Measurements from ENCODE around the gene STRN3.

STRN3 gene

GRCh38 chr14:30995689-30996088 lies 30.5 kb downstream of the STRN3 start:
- H3K4me2 ChIP-seq (ENCODE audit: low read length): no peak overlapping the region

GRCh38 chr14:30994681-30995620 lies 31.2 kb downstream of the STRN3 start:
- Histone ChIP-seq H3K9me3 (ENCODE audit: low read length) (peaks cover 18% of the 10 kb centered on the region), H3K27ac (ENCODE audit: low read depth, low read length, poor library complexity, severe bottlenecking) (no peak overlapping the region), H3K9me2 (ENCODE audit: low read depth, low read length) (no peaks in the 10 kb centered on the region), H2AFZ (ENCODE audit: low read length) (no peak overlapping the region), H3K36me3 (ENCODE audit: insufficient read depth, low read length) (peaks cover 35% of the 10 kb centered on the region), H3K4me2 (ENCODE audit: low read length) (no peak overlapping the region), H3K4me3 (ENCODE audit: low read depth, low read length, poor library complexity, severe bottlenecking) (no peak overlapping the region), H3K27me3 (ENCODE audit: insufficient read depth, low read length) (no peaks in the 10 kb centered on the region), H3K9ac (ENCODE audit: low read length) (no peak overlapping the region), H3F3A (ENCODE audit: insufficient read depth, low read length) (no peaks in the 10 kb centered on the region), H3K4me1 (ENCODE audit: insufficient read depth, low read length, severe bottlenecking) (peaks cover 16% of the 10 kb centered on the region), H3K79me2 (ENCODE audit: insufficient read depth, low read length) (peaks cover 86% of the 10 kb centered on the region), H4K20me1 (ENCODE audit: insufficient read depth, low read length) (no peaks in the 10 kb centered on the region; the same call in 1 of the 2 replicates)
- no peak for TF ChIP-seq EZH2 (IDR thresholded peaks at IDR 0.05; ENCODE audit: borderline replicate concordance, low read length)

More at GRCh38 chr14:30995689-30996088, 30.5 kb downstream of the STRN3 start:
- H3K4me3 ChIP-seq (ENCODE audit: low read depth, low read length, poor library complexity, severe bottlenecking): no peak overlapping the region
- H3K79me2 ChIP-seq (ENCODE audit: insufficient read depth, low read length): peaks cover 91% of the 10 kb centered on the region
- H3F3A ChIP-seq (ENCODE audit: insufficient read depth, low read length): no peaks in the 10 kb centered on the region
- H3K27me3 ChIP-seq (ENCODE audit: insufficient read depth, low read length): no peaks in the 10 kb centered on the region
- no peak overlapping the region for H3K27ac ChIP-seq (ENCODE audit: low read depth, low read length, poor library complexity, severe bottlenecking)
- H3K36me3 ChIP-seq (ENCODE audit: insufficient read depth, low read length): peaks cover 40% of the 10 kb centered on the region
- H3K9ac ChIP-seq (ENCODE audit: low read length): no peak overlapping the region
- peaks cover 20% of the 10 kb centered on the region for H3K9me3 ChIP-seq (ENCODE audit: low read length)
- no peak overlapping the region for H2AFZ ChIP-seq (ENCODE audit: low read length)
- TF ChIP-seq CTCF (IDR thresholded peaks at IDR 0.05; ENCODE audit: low read length) (no peak), EZH2 (IDR thresholded peaks at IDR 0.05; ENCODE audit: borderline replicate concordance, low read length) (no peak)
- peaks cover 16% of the 10 kb centered on the region for H3K4me1 ChIP-seq (ENCODE audit: insufficient read depth, low read length, severe bottlenecking)
- no peaks in the 10 kb centered on the region; the same call in 1 of the 2 replicates for H4K20me1 ChIP-seq (ENCODE audit: insufficient read depth, low read length)
- H3K9me2 ChIP-seq (ENCODE audit: low read depth, low read length): no peaks in the 10 kb centered on the region

- H3F3A ChIP-seq (ENCODE audit: insufficient read depth, low read length): no peaks in the 10 kb centered on the region
- peaks cover 79% of the 10 kb centered on the region for H3K79me2 ChIP-seq (ENCODE audit: insufficient read depth, low read length)
- H3K36me3 ChIP-seq (ENCODE audit: insufficient read depth, low read length): peaks cover 16% of the 10 kb centered on the region
- H3K4me1 ChIP-seq (ENCODE audit: insufficient read depth, low read length, severe bottlenecking): peaks cover 16% of the 10 kb centered on the region
- H3K27me3 ChIP-seq (ENCODE audit: insufficient read depth, low read length): no peaks in the 10 kb centered on the region
- no peak overlapping the region for H3K27ac ChIP-seq (ENCODE audit: low read depth, low read length, poor library complexity, severe bottlenecking)
- H2AFZ ChIP-seq (ENCODE audit: low read length): no peak overlapping the region
- H3K4me2 ChIP-seq (ENCODE audit: low read length): no peak overlapping the region
- TF ChIP-seq CTCF (IDR thresholded peaks at IDR 0.05; ENCODE audit: low read length) (no peak), EZH2 (IDR thresholded peaks at IDR 0.05; ENCODE audit: borderline replicate concordance, low read length) (no peak)
- no peaks in the 10 kb centered on the region for H4K20me1 ChIP-seq (ENCODE audit: insufficient read depth, low read length)
- no peak overlapping the region for H3K9ac ChIP-seq (ENCODE audit: low read length)
- no peaks in the 10 kb centered on the region for H3K9me2 ChIP-seq (ENCODE audit: low read depth, low read length)
- no peak overlapping the region for H3K4me3 ChIP-seq (ENCODE audit: low read depth, low read length, poor library complexity, severe bottlenecking)
- H3K9me3 ChIP-seq (ENCODE audit: low read length): peaks cover 5% of the 10 kb centered on the region
Measured at GRCh38 chr14:30993071-30993470, 33.1 kb downstream of the STRN3 start.

Measured in OCI-LY1 (cell line).